Renal cortical epithelial cell (primary cell): ENCODE results near the gene ZG16B. TPM values are rescaled to one million over a fixed set of nuclear protein-coding genes. Genes with fewer than 3 reads are reported as not detected.

ENCODE experiments used
- DNase-seq: peaks from one replicate; pipeline ENCODE4 v3.0.0-alpha.2; 2011; ENCODE audit warnings: low read depth
- total RNA-seq: library from RNA; depleted of rRNA; stranded (reverse); fragments of >200 nt; gene quantifications from 2 replicates; pipeline ENCODE4 v1.2.3, GENCODE V29; 2014

Gene ZG16B
- total RNA-seq, 1 donor from 2014 or later = 0.25 TPM

- DNase-seq = no peak
Observed at GRCh38 chr16:2845116-2845515, 15.0 kb downstream of the ZG16B start.

DNA sequence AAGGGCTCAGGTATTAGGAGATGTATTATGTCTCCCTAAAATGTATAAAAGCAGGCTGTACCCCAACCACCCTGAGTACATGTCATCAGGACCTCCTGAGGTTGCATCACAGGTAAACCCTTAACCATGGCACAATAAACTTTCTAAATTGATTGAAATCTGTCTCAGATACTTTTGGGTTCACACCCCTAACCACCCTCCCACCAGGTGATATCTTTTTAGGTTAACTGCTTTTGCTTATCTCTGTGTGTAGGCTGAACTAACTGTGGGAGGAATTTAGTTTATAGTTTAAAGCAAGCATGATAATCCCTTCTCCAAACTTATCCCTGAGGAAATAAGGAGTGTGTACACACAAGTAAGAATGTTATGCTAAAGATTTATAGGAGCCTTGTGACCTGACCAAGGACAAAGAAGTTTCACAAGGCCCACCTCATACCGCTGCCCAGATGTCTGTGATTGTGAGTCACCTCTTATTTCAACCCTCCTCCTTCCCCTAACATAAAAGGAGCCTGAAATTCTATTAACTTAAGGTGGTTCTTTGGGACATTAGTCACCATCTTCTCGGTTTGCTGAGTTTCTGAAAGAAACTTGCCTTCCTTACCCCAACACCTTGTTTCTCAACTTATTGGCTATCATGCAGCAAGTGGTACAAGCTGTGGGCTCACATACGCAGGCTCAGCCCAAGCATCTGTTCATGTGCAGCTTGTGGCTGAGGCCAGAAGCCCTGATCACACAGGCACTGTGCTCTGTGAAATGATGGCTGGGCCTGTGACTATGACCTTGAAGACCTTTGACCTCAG lies 16.6 kb downstream of the ZG16B start:
- peak; percentile 99 for DNase-seq

- DNase-seq = no peak
Observed at GRCh38 chr16:2848933-2849725, 19.0 kb downstream of the ZG16B start.

GRCh38 chr16:2852003-2852730 lies 22.1 kb downstream of the ZG16B start:
- no peak for DNase-seq

- DNase-seq = no peak
Observed at GRCh38 chr16:2852731-2853507, 22.8 kb downstream of the ZG16B start.

DNA sequence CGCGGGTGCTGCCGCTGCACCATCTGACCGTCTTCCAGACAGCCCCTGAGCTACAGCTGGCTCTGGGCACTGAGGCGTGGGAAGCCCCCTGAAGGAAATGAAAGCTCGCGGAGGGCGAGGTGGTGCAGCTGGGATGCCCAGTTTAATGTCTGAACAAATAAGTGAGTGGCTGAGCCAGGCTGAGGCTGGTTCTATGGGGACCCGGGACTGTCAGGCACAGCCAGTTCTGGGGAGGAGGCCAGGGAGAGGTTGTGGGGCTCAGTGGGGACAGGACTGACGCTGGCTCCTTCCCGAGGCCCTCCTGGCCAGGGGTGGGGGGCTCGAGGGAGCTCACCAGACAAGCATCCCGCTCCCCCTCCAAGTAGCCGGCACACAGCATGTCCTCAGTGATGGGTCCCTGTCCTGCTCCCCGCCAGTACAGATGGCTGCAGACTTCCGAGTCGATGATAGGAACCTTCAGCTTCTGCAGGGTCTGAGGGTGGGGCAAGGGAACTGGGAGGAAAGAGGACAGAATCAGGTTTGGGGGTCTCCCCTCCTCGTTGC lies 23.5 kb downstream of the ZG16B start:
- DNase-seq = no peak

GRCh38 chr16:2854700-2855309 lies 24.7 kb downstream of the ZG16B start:
- no peak for DNase-seq

DNA sequence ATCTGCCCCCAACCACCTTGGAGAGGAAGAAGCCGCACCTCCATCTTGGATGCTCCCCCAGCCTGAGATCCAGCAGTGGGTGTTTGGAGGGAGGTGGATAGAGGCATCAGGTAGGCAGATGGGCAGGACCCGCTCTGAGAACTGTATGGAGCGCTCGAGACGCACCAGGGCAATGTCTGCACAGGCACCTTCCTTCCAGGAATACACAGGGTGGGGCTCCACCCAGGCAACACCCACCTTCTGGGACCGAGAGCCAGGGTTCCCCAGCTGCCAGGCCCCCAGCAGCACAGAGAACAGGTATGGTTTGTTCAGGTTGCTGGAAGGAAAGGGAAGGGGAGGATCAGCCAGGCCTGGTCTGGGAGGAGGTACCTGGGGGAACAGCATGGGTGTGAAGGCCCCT lies 25.4 kb downstream of the ZG16B start:
- no peak for DNase-seq

DNA sequence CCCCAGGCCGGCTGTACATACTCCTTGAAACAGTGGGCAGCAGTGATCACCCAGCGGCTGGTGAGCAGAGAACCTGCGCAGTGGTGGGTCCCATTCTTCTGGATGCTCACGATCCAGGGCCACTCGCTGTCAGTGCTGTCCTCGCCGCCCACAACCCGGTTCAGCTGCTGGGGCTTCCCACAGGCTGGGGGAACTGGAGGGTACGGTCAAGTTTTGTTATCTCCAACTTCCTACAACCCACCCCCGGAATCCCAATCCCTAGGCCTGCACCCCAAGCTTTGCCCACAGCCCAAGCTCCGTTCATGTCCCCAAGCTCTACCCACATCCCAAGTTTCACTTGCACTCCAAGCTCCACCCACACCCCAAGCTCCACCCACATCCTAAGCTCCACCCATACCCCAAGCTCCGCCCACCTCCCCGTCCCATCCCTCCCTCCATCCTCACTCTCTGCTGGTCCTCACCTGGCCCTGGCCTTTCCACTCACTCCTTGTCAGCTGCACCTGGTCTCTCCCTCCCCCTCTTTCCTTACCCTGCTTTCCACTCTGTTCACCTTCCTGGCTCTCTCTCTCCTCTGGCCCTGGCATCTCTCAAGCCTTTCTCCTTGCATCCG lies 26.1 kb downstream of the ZG16B start:
- no peak for DNase-seq

GRCh38 chr16:2856686-2857450 lies 26.8 kb downstream of the ZG16B start:
- no peak for DNase-seq

DNA sequence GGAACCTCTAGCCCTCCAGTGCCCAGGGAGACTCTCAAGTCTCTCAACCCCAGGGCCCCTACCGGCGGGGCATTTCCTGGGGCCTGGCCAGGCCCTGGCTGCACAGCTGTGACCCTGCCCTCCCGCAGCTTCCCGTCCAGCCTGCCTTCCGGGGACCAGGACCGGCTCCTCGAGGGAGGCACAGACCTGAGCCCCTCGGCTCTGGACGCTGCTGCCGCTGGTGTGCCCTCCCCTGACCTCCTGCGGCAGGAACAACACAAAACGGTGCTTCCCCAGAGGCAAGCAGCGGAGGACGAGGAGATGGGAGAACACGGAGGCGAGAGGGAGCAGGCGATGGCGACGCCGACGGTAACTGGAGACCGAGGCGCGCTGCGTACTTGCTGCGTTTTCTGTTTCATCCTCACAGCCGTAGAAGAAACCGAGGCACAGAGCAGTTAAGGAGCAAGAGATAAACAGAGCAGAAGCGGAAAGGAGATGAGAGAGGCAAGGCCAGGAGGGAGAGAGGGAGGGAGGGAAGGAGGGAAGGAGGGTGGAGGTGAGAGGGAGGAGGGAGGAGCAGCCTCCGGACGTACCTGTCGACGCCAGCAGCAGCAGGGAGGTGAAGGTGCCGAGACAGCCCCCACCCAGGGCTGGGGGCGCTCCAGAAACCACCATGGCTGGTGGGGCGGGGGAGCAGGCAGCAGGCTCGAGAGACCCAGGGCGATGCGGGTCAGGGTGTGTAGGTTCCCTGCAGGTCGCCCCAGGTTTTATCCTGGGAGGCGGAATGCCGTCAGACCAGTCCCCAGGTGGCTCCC lies 27.5 kb downstream of the ZG16B start, which contains the start of gene PRSS22:
PRSS22 (minus strand) TSS at position 720 of the 794 bp plus-strand sequence; CDS start at position 654, 66 bp downstream.
- no peak for DNase-seq

- peak; percentile 59 for DNase-seq
Observed at GRCh38 chr16:2858245-2859025, 28.3 kb downstream of the ZG16B start.

- no peak for DNase-seq
Observed at GRCh38 chr16:2859686-2860265, 29.7 kb downstream of the ZG16B start.

- peak; percentile 65 for DNase-seq
Observed at GRCh38 chr16:2860826-2861567, 30.9 kb downstream of the ZG16B start.

- DNase-seq = no peak
Observed at GRCh38 chr16:2865651-2866050, 35.5 kb downstream of the ZG16B start.

DNA sequence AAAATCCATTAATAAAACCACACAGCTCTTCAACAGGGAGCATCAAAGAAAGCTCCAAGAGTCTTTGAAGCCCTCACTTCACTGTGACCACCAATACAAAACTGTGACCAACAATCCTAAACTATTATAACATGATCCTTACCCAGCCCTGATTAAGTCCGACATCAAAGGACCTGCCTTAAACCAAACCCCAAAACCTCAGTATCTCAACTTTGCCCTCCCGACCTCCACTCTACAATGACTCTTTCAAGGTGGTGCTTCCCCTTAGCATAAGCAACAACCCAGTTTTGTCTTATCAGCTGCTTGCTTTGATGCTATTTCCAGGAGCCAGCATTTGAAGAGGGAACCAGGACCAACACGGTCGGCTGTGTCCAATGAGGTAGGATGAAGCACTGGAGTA lies 36.3 kb downstream of the ZG16B start:
- DNase-seq = no peak

- DNase-seq = no peak
Observed at GRCh38 chr16:2867661-2867986, 37.5 kb downstream of the ZG16B start.
